Measurements from ENCODE around the gene RTL5.

Gene RTL5

GRCh38 chrX:72114306-72114705, 17.4 kb downstream of the RTL5 start:
- Histone ChIP-seq H3K27me3 (ENCODE audit: insufficient read depth, poor library complexity, severe bottlenecking) (no peaks in the 10 kb centered on the region), H3K4me3 (replicated peaks; ENCODE audit: insufficient read depth, low read length) (no peak overlapping the region), H3K27ac (replicated peaks) (no peak overlapping the region)
- TF ChIP-seq SPI1 (IDR thresholded peaks at IDR 0.05; ENCODE audit: borderline replicate concordance, low read depth) (no peak), POLR2AphosphoS5 (IDR thresholded peaks at IDR 0.05; ENCODE audit: low read depth) (no peak), GABPA (IDR thresholded peaks at IDR 0.05; ENCODE audit: low read depth) (no peak), REST (IDR thresholded peaks at IDR 0.05; ENCODE audit: insufficient replicate concordance, low read depth) (no peak)
- TF ChIP-seq, protein P1, sequence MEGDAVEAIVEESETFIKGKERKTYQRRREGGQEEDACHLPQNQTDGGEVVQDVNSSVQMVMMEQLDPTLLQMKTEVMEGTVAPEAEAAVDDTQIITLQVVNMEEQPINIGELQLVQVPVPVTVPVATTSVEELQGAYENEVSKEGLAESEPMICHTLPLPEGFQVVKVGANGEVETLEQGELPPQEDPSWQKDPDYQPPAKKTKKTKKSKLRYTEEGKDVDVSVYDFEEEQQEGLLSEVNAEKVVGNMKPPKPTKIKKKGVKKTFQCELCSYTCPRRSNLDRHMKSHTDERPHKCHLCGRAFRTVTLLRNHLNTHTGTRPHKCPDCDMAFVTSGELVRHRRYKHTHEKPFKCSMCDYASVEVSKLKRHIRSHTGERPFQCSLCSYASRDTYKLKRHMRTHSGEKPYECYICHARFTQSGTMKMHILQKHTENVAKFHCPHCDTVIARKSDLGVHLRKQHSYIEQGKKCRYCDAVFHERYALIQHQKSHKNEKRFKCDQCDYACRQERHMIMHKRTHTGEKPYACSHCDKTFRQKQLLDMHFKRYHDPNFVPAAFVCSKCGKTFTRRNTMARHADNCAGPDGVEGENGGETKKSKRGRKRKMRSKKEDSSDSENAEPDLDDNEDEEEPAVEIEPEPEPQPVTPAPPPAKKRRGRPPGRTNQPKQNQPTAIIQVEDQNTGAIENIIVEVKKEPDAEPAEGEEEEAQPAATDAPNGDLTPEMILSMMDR (IDR thresholded peaks at IDR 0.05; ENCODE audit: insufficient read depth, low read length) = no peak
- no peak for DNase-seq (ENCODE audit: low read depth in 1 of 2, low spot score in 1 of 2)

DNA sequence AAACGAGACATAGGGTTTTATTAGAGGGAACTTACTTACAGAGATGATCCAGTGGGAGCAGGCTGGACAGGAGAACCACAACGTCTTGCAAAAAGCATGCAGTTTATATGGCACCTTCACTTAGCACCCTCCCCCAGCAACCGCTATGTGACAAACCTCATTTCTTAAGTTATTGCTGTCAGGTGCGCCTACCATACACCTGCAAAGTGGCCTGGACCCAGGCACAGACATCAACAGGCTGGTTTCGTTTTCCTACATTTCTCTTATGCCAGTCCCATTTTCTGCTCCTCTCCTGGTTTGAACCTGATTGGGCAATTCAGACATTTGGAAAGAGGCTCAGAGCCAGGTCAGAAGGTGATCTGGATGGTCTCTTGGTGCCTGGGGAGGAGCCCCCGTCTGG, 18.3 kb downstream of the RTL5 start:
- DNase-seq (ENCODE audit: low read depth in 1 of 2, low spot score in 1 of 2) = no peak
- TF ChIP-seq REST (IDR thresholded peaks at IDR 0.05; ENCODE audit: insufficient replicate concordance, low read depth) (no peak), POLR2AphosphoS5 (IDR thresholded peaks at IDR 0.05; ENCODE audit: low read depth) (no peak), GABPA (IDR thresholded peaks at IDR 0.05; ENCODE audit: low read depth) (no peak), SPI1 (IDR thresholded peaks at IDR 0.05; ENCODE audit: borderline replicate concordance, low read depth) (no peak)
- TF ChIP-seq, protein P1 (IDR thresholded peaks at IDR 0.05; ENCODE audit: insufficient read depth, low read length) = no peak
- H3K27me3 ChIP-seq (ENCODE audit: insufficient read depth, poor library complexity, severe bottlenecking) = no peaks in the 10 kb centered on the region
- no peak overlapping the region for H3K4me3 ChIP-seq (replicated peaks; ENCODE audit: insufficient read depth, low read length)
- no peak overlapping the region for H3K27ac ChIP-seq (replicated peaks)

GRCh38 chrX:72110876-72111708, 20.6 kb downstream of the RTL5 start:
- H3K27me3 ChIP-seq (ENCODE audit: insufficient read depth, poor library complexity, severe bottlenecking) = no peaks in the 10 kb centered on the region

More at GRCh38 chrX:72110876-72111708, 20.6 kb downstream of the RTL5 start:
- DNase-seq (ENCODE audit: low read depth in 1 of 2, low spot score in 1 of 2) = no peak
- no peak overlapping the region for H3K4me3 ChIP-seq (replicated peaks; ENCODE audit: insufficient read depth, low read length)
- peak overlapping the region; percentile 69 for H3K27ac ChIP-seq (replicated peaks)
- TF ChIP-seq REST (IDR thresholded peaks at IDR 0.05; ENCODE audit: insufficient replicate concordance, low read depth) (no peak), POLR2AphosphoS5 (IDR thresholded peaks at IDR 0.05; ENCODE audit: low read depth) (no peak), SPI1 (IDR thresholded peaks at IDR 0.05; ENCODE audit: borderline replicate concordance, low read depth) (no peak), GABPA (IDR thresholded peaks at IDR 0.05; ENCODE audit: low read depth) (no peak)
- TF ChIP-seq, protein P1 (IDR thresholded peaks at IDR 0.05; ENCODE audit: insufficient read depth, low read length) = no peak

Data from HL-60 (cell line).